ENCODE data around the gene PLEKHF1.
A peak's percentile ranks its signal among the peaks of the same experiment; 100 is the strongest.
"Not testable (repeated sequence)": the region's sequence is repeated elsewhere in the genome, so short reads cannot be mapped to it uniquely, and the experiment has no call there.

The PLEKHF1 gene

DNA sequence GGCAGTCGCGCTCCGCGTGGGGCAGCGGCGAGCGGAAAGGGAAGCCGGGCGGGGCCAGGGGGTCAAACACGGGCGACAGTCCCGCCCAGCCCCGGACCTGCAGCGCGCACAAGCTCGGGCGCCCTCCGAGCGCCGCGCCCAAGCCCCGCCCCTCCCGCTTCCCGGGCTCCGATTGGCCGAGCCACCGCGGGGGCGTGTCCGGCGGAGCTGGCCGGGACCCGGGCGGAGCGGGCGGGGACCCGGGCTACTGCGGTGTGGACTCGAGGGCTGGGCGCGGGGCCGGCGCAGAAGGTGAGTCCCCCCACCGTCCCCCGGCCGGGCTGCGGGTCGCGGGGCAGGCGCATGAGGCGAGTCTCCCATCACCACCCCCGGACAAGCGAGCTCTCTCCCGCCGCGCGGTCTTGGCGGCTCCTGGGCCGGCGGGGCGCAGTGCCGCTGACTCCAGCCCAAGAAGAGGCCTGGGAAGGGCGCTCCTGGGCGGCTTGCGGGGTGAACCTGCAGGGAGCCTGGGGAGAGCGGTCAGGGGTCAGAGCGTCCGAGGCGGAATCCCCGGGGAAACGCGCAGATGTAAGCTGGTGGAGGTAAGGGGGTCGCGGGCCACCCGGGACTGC, at the start of gene PLEKHF1:
PLEKHF1 (plus strand) TSS at position 247 of the 611 bp plus-strand sequence. CDS start 8,379 bp downstream, outside the sequence.
- FAIRE-seq (peak; percentile 57), DNase-seq (ENCODE audit: insufficient read length, low spot score) (peak; percentile 94)

DNA sequence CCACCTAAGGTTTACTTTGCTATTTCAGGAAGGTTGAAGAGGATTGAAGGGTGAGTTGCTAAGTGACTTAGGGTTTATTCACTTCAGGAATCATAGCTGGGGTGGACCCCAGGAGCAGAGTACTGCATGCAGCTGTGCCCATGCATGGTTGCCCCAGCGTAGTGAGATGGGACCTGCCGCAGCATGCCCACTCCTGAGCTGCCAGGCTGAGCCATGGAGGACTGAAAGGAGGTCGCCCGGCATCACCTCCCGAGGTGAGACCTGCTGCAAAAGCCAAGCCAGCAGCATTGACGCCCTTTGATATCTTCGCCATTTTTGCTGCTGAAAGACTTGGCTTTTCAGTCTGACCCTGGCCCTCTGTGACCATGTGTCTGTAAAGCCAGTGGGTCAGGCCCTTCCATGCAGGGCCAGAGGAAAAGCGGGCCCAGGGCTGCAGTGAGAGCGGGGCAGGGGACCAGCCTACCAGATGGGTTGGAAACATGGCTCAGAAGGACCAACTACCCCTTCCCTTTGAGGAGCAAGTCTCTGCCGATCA, 49.3 kb upstream of the PLEKHF1 start:
- no peak for DNase-seq (ENCODE audit: insufficient read length, low spot score)
- FAIRE-seq, result no peak

GRCh38 chr19:29616541-29616940, 48.7 kb upstream of the PLEKHF1 start:
- FAIRE-seq (no peak), DNase-seq (ENCODE audit: insufficient read length, low spot score) (no peak)

- FAIRE-seq, result no peak
Observed at GRCh38 chr19:29617366-29618266, 47.6 kb upstream of the PLEKHF1 start.

DNA sequence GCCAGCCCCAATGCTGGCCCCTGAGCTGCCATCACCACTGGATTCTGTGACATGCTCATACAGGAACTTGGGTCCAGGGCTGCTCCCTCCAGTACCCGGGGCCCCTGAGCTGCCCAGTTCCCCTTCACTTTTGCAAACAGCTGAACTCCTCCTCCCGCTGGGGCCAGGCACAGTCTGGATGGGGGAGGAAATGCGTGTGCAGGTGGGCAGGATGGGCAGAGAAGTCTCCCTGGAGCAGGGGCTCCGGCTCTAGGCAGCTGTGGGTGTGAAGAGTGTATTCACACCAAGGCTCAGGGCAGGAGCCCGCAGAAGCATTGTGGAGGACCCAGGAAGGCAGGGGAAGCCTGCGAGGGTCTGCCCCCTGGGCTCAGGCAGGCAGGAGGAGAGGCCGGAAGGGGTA, 46.8 kb upstream of the PLEKHF1 start:
- no peak for DNase-seq (ENCODE audit: insufficient read length, low spot score)
- FAIRE-seq, result no peak

More at GRCh38 chr19:29617366-29618266, 47.6 kb upstream of the PLEKHF1 start:
- no peak for DNase-seq (ENCODE audit: insufficient read length, low spot score)

DNA sequence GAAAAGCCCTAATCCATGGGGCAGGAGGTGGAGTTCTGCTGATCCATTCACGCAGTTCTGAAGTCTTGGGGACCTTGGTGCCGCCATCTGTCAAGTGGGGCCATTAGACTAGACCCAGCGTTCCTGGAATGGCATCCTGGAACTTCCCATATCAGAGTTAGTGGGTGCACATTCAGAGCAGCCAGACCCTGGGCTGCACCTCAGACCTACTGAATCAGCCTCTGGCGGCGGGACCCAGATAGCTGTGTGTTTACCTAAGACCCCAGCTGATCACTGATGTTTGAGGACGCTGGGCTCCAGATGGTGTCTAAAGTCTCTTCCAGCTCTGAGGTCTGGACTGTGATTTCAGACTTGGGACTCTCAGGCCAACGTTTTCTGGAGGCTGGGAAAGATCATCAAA, 46.4 kb upstream of the PLEKHF1 start:
- FAIRE-seq (no peak), DNase-seq (ENCODE audit: insufficient read length, low spot score) (no peak)

DNA sequence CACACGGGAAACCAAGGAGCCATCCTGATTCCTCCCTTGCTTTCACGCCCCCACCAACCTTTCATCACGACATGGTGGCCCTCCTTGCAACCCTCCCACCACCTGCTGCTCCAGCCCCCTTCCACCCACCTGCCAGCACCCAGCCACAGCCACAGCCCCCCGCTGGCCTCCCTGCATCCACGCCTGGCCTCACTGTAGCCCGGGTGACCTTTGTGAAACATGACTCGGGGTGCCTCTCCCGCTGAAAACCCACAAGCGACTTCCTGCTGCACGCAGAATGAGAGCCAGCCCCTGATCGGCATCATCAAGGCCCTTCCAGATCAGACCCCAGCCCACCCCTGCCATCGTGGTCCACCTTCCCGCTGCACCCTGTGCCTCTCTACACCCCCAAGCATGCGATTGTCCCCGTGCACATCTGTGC, 44.3 kb upstream of the PLEKHF1 start:
- FAIRE-seq, result no peak
- DNase-seq (ENCODE audit: insufficient read length, low spot score), result no peak

DNA sequence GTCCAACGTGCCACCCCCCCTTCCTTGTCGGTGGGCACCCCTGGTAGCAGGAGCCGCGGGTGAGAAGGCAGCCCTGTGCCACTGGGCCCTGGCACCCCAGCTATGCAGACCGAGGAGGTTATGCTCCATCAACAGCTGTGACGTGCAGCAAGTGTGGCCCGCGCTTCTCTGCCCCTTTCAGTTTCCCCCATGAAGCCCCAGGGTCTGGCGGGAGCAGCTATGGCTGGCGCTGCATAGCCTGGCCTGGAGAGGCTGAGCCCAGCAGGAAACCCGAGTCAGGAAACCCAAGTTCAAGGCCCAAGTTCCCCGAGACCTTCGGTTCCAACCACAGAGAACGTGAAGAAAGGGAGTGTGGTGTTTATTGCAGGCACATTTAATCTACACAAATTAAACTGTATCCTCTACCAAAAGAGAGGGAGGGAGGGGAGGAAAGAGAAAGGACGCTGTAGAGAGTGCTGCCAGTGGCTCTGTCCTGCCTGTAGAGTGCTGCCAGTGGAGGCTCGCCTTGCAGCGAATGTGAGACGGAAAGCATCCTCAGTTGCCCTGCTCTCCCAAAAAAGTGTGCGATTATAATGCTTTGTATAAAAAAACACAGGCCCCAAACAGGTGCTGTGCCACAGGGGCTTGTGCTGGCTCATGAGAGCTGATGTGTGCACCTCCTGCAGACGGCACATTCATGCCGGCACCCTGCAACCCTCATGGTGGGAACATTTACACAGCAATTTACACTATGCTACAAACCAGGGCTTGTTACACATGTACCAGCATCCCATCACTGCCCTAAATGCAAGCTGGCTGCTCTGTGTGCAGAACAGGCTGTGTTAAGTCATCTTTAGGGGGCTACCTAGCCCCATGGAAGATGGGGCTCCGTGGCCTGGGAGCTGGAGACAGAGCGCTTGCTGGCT, 42.8 kb upstream of the PLEKHF1 start:
- peak; percentile 81 for FAIRE-seq

GRCh38 chr19:29623726-29624488, 41.4 kb upstream of the PLEKHF1 start:
- DNase-seq (ENCODE audit: insufficient read length, low spot score), result no peak
- FAIRE-seq, result no peak

More for the DNA sequence above, 42.8 kb upstream of the PLEKHF1 start:
- DNase-seq (ENCODE audit: insufficient read length, low spot score), result peak; percentile 44

- no peak for DNase-seq (ENCODE audit: insufficient read length, low spot score)
- FAIRE-seq, result no peak
Observed at GRCh38 chr19:29624489-29625185, 40.6 kb upstream of the PLEKHF1 start.

DNA sequence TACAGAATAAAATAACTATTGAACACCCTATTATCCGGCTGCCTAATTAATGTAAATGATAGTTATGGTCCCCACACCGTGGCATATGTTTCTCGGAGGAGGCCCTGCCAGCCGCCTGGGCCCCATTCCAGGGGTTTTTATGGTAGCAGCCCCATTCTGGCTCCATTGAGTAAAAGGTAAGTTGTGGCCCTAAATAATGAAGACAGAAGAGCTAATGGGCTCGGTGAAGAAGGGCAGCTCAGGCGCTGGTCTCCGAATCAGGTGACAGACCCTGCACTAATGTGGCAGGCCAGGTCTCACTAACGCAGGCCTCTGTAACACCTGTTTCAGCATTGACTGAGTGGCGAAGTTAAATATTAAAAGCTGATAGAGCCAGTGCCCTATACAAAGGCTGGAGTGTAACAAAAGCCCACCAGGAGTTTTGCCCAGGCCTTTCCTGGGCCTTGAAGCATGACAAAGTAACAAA, 40.0 kb upstream of the PLEKHF1 start:
- no peak for DNase-seq (ENCODE audit: insufficient read length, low spot score)
- no peak for FAIRE-seq

- FAIRE-seq (no peak), DNase-seq (ENCODE audit: insufficient read length, low spot score) (no peak)
Observed at GRCh38 chr19:29626386-29626785, 38.9 kb upstream of the PLEKHF1 start.

GRCh38 chr19:29626832-29627231, 38.4 kb upstream of the PLEKHF1 start:
- FAIRE-seq; DNase-seq (ENCODE audit: insufficient read length, low spot score): not testable (repeated sequence)

GRCh38 chr19:29628661-29629385, 36.4 kb upstream of the PLEKHF1 start:
- FAIRE-seq, result no peak
- DNase-seq (ENCODE audit: insufficient read length, low spot score), result no peak

- DNase-seq (ENCODE audit: insufficient read length, low spot score) (no peak), FAIRE-seq (no peak)
Observed at GRCh38 chr19:29629836-29630534, 35.3 kb upstream of the PLEKHF1 start.

- DNase-seq (ENCODE audit: insufficient read length, low spot score), result no peak
- no peak for FAIRE-seq
Observed at GRCh38 chr19:29630655-29631054, 34.6 kb upstream of the PLEKHF1 start.

DNA sequence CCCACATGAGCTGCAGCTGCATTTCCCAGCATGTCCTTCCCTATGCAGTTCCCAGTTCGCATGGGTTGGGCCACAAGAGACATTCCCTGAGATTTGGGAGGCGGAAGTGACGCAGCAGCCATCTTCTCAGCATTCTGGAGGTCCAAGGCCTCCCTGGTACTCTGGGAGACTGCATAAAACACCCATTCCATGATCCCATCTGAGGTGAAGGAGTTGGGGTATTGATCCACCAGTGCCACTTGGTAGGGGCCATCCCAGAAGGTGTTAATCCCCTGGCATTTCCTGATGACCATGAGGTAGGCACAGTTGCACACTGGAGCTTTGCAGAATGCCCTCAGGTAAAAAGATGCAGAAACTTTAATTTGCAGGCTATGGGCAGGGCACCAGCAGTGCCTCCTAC, 33.8 kb upstream of the PLEKHF1 start:
- no peak for FAIRE-seq
- DNase-seq (ENCODE audit: insufficient read length, low spot score), result no peak

DNA sequence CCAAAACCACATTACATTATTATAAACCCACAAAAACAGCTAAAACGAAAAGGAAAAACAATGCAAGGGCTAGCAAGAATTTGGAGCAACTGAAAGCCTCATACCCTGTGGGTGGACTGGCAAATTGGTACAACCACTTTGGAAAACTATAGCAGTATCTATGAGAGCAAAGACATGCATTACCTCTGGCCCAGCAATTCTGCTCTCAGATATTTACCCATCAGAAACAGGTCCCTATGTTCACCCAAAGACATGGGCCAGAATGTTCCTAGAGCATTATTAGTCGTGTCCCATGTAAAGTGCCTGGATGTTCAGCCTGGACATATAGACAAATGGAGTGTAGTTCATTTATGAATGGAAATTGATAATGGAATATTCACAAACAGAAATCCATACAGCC, 31.3 kb upstream of the PLEKHF1 start:
- FAIRE-seq (no peak), DNase-seq (ENCODE audit: insufficient read length, low spot score) (no peak)

All from GM19239 (cell line).